HepG2 (cell line): ENCODE results near the gene KLF6.

Experiments used
- ETV6 ChIP-seq: sonication (generic); formaldehyde crosslinking; conservative IDR thresholded peaks from 2 replicates; pipeline ENCODE4 v1.4.0; 2020; ENCODE audit warnings: missing genetic modification reagents
- KAT2B ChIP-seq: fragments of 150-350 bp; IDR thresholded peaks from 2 replicates; pipeline ENCODE4 v1.6.1; 2014; ENCODE audit warnings: low read depth, low read length, borderline replicate concordance
- YY1 ChIP-seq: IDR thresholded peaks from 2 replicates; pipeline ENCODE4 v1.6.1; 2011; ENCODE audit warnings: low read length, low read depth, moderate library complexity, mild to moderate bottlenecking; ENCODE audit not compliant: insufficient read depth, insufficient replicate concordance

DNA sequence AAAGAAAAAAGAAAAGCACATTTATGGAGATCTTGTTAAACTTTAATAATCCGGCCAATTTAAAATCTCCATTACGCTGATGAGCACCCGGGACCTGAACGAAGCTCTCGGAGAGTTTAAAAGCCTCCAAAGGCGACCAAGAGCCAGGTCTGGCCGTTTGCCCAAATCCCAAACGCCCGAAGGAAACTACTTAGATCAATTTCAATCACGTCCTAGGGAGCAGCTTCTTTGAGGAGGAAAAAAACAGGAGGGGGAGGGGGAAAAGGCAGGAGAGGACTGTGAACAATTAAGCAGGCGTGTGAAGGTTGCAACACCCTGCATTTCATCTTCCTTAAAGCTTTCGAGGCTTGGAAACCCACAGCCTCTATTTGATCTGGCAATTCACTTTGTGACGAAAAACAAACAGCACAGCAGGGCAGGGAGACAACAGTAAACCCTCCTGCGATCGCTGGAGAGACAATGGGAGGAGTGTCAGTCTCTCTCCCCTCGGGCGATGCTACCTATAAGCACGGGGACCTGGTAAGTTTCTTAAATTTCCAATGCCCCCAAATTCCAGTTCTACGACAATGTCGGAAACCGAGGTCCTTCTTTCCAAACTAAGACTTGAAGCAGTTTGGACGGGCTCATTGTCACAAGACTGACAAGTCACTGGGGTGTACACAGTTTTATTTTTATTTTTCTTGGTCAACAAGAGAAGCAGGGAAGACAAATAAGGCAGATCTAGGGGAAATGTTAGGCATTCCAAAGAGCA, 1.2 kb downstream of the KLF6 start:
- peak; percentile 33; the same call in 1 of the 2 replicates for TF ChIP-seq ETV6 (CRISPR knock-in tag)
- no peak for TF ChIP-seq KAT2B
- no peak for TF ChIP-seq YY1
